T-helper 2 cell treated with Interferon-gamma antibody and Interleukin-4, amounts not matched to agents 5 μg/mL and 100 μg/mL, for 36 hours (primary cell): ENCODE measurements around the gene MAP10.

Source experiments
- DNase-seq: peaks from one replicate; pipeline ENCODE4 v3.0.0; 2021; ENCODE audit warnings: low spot score
- H3K27ac Mint-ChIP-seq: one replicate; pipeline ENCODE4 v1.8.0; 2021; ENCODE audit warnings: mild to moderate bottlenecking, mixed read lengths
- H3K27me3 Mint-ChIP-seq: one replicate; pipeline ENCODE4 v1.8.0; 2021; ENCODE audit warnings: low read depth, mixed read lengths
- H3K36me3 Mint-ChIP-seq: one replicate; pipeline ENCODE4 v1.8.0; 2021; ENCODE audit warnings: low read depth, mixed read lengths
- H3K4me1 Mint-ChIP-seq: one replicate; pipeline ENCODE4 v1.8.0; 2021; ENCODE audit warnings: low read depth, mixed read lengths
- H3K4me3 Mint-ChIP-seq: one replicate; pipeline ENCODE4 v1.8.0; 2022; ENCODE audit warnings: mild to moderate bottlenecking, moderate library complexity, mixed read lengths
- H3K9me3 Mint-ChIP-seq: one replicate; pipeline ENCODE4 v1.8.0; 2021; ENCODE audit warnings: mixed read lengths

The MAP10 gene

GRCh38 chr1:232786845-232787455, 18.3 kb upstream of the MAP10 start:
- H3K9me3 Mint-ChIP-seq, result no peaks in the 10 kb centered on the region
- H3K27me3 Mint-ChIP-seq, result peaks cover 28% of the 10 kb centered on the region
- no peak for DNase-seq
- no peaks in the 10 kb centered on the region for H3K4me1 Mint-ChIP-seq
- no peaks in the 10 kb centered on the region for H3K36me3 Mint-ChIP-seq
- no peak overlapping the region for H3K27ac Mint-ChIP-seq
- peak overlapping the region; percentile 24 for H3K4me3 Mint-ChIP-seq

GRCh38 chr1:232788235-232788872, 16.9 kb upstream of the MAP10 start:
- Mint-ChIP-seq H3K4me3 (no peak overlapping the region), H3K9me3 (no peaks in the 10 kb centered on the region), H3K4me1 (peaks cover 7% of the 10 kb centered on the region), H3K27me3 (peaks cover 23% of the 10 kb centered on the region), H3K36me3 (no peaks in the 10 kb centered on the region), H3K27ac (no peak overlapping the region)
- DNase-seq, result no peak

GRCh38 chr1:232789651-232790050, 15.6 kb upstream of the MAP10 start:
- H3K36me3 Mint-ChIP-seq, result no peaks in the 10 kb centered on the region
- no peak for DNase-seq
- no peak overlapping the region for H3K27ac Mint-ChIP-seq
- H3K9me3 Mint-ChIP-seq, result no peaks in the 10 kb centered on the region
- peaks cover 20% of the 10 kb centered on the region for H3K27me3 Mint-ChIP-seq
- peaks cover 14% of the 10 kb centered on the region for H3K4me1 Mint-ChIP-seq
- H3K4me3 Mint-ChIP-seq, result no peak overlapping the region

- H3K4me3 Mint-ChIP-seq, result no peak overlapping the region
Observed at GRCh38 chr1:232792949-232793348, 12.3 kb upstream of the MAP10 start.

GRCh38 chr1:232793944-232794343, 11.3 kb upstream of the MAP10 start:
- Mint-ChIP-seq H3K4me1 (peaks cover 14% of the 10 kb centered on the region), H3K4me3 (no peak overlapping the region), H3K27me3 (peaks cover 8% of the 10 kb centered on the region), H3K27ac (no peak overlapping the region), H3K36me3 (no peaks in the 10 kb centered on the region), H3K9me3 (no peaks in the 10 kb centered on the region)
- no peak for DNase-seq

More at GRCh38 chr1:232792949-232793348, 12.3 kb upstream of the MAP10 start:
- peaks cover 14% of the 10 kb centered on the region for H3K4me1 Mint-ChIP-seq
- H3K36me3 Mint-ChIP-seq, result no peaks in the 10 kb centered on the region
- H3K9me3 Mint-ChIP-seq, result no peaks in the 10 kb centered on the region
- peak overlapping the region; percentile 2 for H3K27ac Mint-ChIP-seq
- peaks cover 15% of the 10 kb centered on the region for H3K27me3 Mint-ChIP-seq
- DNase-seq, result peak; percentile 19

- H3K4me1 Mint-ChIP-seq, result peaks cover 14% of the 10 kb centered on the region
- no peaks in the 10 kb centered on the region for H3K36me3 Mint-ChIP-seq
- H3K4me3 Mint-ChIP-seq, result no peak overlapping the region
- H3K27me3 Mint-ChIP-seq, result peaks cover 3% of the 10 kb centered on the region
- no peak overlapping the region for H3K27ac Mint-ChIP-seq
- DNase-seq, result no peak
- no peaks in the 10 kb centered on the region for H3K9me3 Mint-ChIP-seq
Observed at GRCh38 chr1:232795497-232796053, 9.6 kb upstream of the MAP10 start.

- H3K36me3 Mint-ChIP-seq, result no peaks in the 10 kb centered on the region
- no peak for DNase-seq
- H3K4me1 Mint-ChIP-seq, result peaks cover 10% of the 10 kb centered on the region
- H3K27me3 Mint-ChIP-seq, result peaks cover 14% of the 10 kb centered on the region
- no peak overlapping the region for H3K4me3 Mint-ChIP-seq
- H3K9me3 Mint-ChIP-seq, result no peaks in the 10 kb centered on the region
- H3K27ac Mint-ChIP-seq, result no peak overlapping the region
Observed at GRCh38 chr1:232797856-232798510, 7.2 kb upstream of the MAP10 start.

- Mint-ChIP-seq H3K4me1 (peaks cover 2% of the 10 kb centered on the region), H3K4me3 (no peak overlapping the region), H3K9me3 (no peaks in the 10 kb centered on the region), H3K27ac (no peak overlapping the region), H3K36me3 (no peaks in the 10 kb centered on the region), H3K27me3 (peaks cover 14% of the 10 kb centered on the region)
- DNase-seq, result no peak
Observed at GRCh38 chr1:232798920-232799319, 6.3 kb upstream of the MAP10 start.

GRCh38 chr1:232806186-232806510, 932 bp downstream of the MAP10 start:
- Mint-ChIP-seq H3K27me3 (peaks cover 12% of the 10 kb centered on the region), H3K36me3 (peaks cover 17% of the 10 kb centered on the region), H3K27ac (peak overlapping the region; percentile 34), H3K9me3 (peaks cover 3% of the 10 kb centered on the region), H3K4me1 (peaks cover 29% of the 10 kb centered on the region), H3K4me3 (peak overlapping the region; percentile 88)
- no peak for DNase-seq

- Mint-ChIP-seq H3K4me1 (peaks cover 21% of the 10 kb centered on the region), H3K27me3 (peaks cover 8% of the 10 kb centered on the region), H3K36me3 (peaks cover 13% of the 10 kb centered on the region), H3K27ac (no peak overlapping the region), H3K4me3 (no peak overlapping the region), H3K9me3 (no peaks in the 10 kb centered on the region)
- DNase-seq, result no peak
Observed at GRCh38 chr1:232810856-232811255, 5.6 kb downstream of the MAP10 start.

- Mint-ChIP-seq H3K27ac (no peak overlapping the region), H3K4me1 (peaks cover 8% of the 10 kb centered on the region), H3K4me3 (no peak overlapping the region), H3K9me3 (no peaks in the 10 kb centered on the region), H3K27me3 (peaks cover 5% of the 10 kb centered on the region), H3K36me3 (peaks cover 3% of the 10 kb centered on the region)
- DNase-seq, result no peak
Observed at GRCh38 chr1:232812560-232812959, 7.3 kb downstream of the MAP10 start.

- no peaks in the 10 kb centered on the region for H3K9me3 Mint-ChIP-seq
- peaks cover 5% of the 10 kb centered on the region for H3K4me1 Mint-ChIP-seq
- H3K36me3 Mint-ChIP-seq, result peaks cover 3% of the 10 kb centered on the region
- H3K27ac Mint-ChIP-seq, result no peak overlapping the region
- H3K27me3 Mint-ChIP-seq, result peaks cover 7% of the 10 kb centered on the region
- DNase-seq, result no peak
- no peak overlapping the region for H3K4me3 Mint-ChIP-seq
Observed at GRCh38 chr1:232813097-232813496, 7.9 kb downstream of the MAP10 start.

GRCh38 chr1:232813760-232814159, 8.5 kb downstream of the MAP10 start:
- no peak for DNase-seq

GRCh38 chr1:232816324-232816723, 11.1 kb downstream of the MAP10 start:
- no peaks in the 10 kb centered on the region for H3K4me1 Mint-ChIP-seq

More at GRCh38 chr1:232813760-232814159, 8.5 kb downstream of the MAP10 start:
- no peak overlapping the region for H3K27ac Mint-ChIP-seq
- H3K4me1 Mint-ChIP-seq, result peaks cover 5% of the 10 kb centered on the region
- no peaks in the 10 kb centered on the region for H3K9me3 Mint-ChIP-seq
- H3K36me3 Mint-ChIP-seq, result peaks cover 3% of the 10 kb centered on the region
- peaks cover 7% of the 10 kb centered on the region for H3K27me3 Mint-ChIP-seq
- no peak overlapping the region for H3K4me3 Mint-ChIP-seq

More at GRCh38 chr1:232816324-232816723, 11.1 kb downstream of the MAP10 start:
- Mint-ChIP-seq H3K36me3 (peaks cover 1% of the 10 kb centered on the region), H3K4me3 (no peak overlapping the region), H3K27me3 (peaks cover 7% of the 10 kb centered on the region), H3K27ac (no peak overlapping the region), H3K9me3 (no peaks in the 10 kb centered on the region)
- DNase-seq, result no peak
